GM13977 (cell line): Measurements from ENCODE around the gene ZDHHC14.

Source experiments
- DNase-seq: peaks from one replicate; pipeline ENCODE4 v3.0.0; 2012; ENCODE audit warnings: low spot score
- CTCF ChIP-seq: IDR thresholded peaks from 2 replicates; pipeline ENCODE4 v1.5.1; 2012; ENCODE audit warnings: mild to moderate bottlenecking, control low read depth; ENCODE audit not compliant: insufficient read depth; ENCODE audit errors: extremely low read depth, missing control alignments
- in situ Hi-C: fragments of 300-500 bp; cut with MboI; formaldehyde crosslinking; loops from one replicate; pipeline ENCODE4 v1.12.0; 2022; ENCODE audit warnings: low sequenced_read_pairs, low pct_unique_long_range_greater_than_20kb, mixed read lengths, inconsistent platforms; ENCODE audit not compliant: unreplicated experiment

The ZDHHC14 gene

GRCh38 chr6:157339432-157339831 is 41.6 kb upstream of the ZDHHC14 start:
- DNase-seq, result no peak
- in situ Hi-C loops, result no loop called here
- peak; percentile 40 for TF ChIP-seq CTCF

- in situ Hi-C loops, result no loop called here
- DNase-seq, result no peak
- no peak for TF ChIP-seq CTCF
Measured at GRCh38 chr6:157343732-157344131, 37.3 kb upstream of the ZDHHC14 start.

GRCh38 chr6:157346373-157346772 is 34.6 kb upstream of the ZDHHC14 start:
- no peak for TF ChIP-seq CTCF
- in situ Hi-C loops, result no loop called here
- no peak for DNase-seq

- TF ChIP-seq CTCF, result no peak
- no peak for DNase-seq
- in situ Hi-C loops, result no loop called here
Measured at GRCh38 chr6:157358287-157358686, 22.7 kb upstream of the ZDHHC14 start.

GRCh38 chr6:157361886-157362285 is 19.1 kb upstream of the ZDHHC14 start:
- in situ Hi-C loops, result no loop called here
- no peak for TF ChIP-seq CTCF
- DNase-seq, result no peak

GRCh38 chr6:157364705-157365104 is 16.3 kb upstream of the ZDHHC14 start:
- in situ Hi-C loops, result no loop called here
- no peak for TF ChIP-seq CTCF
- DNase-seq, result no peak

GRCh38 chr6:157366648-157367047 is 14.3 kb upstream of the ZDHHC14 start:
- no peak for DNase-seq
- TF ChIP-seq CTCF, result no peak
- in situ Hi-C loops, result no loop called here
